Femur (tissue), 1 donor: ENCODE data around the gene SLC29A2.
"Not testable (repeated sequence)": the region's sequence is repeated elsewhere in the genome, so short reads cannot be mapped to it uniquely, and the experiment has no call there.

Experiments
- DNase-seq: peaks from one replicate; pipeline ENCODE4 v3.0.0-alpha.2; 2017

Gene SLC29A2

GRCh38 chr11:66371627-66372415 lies at the start of gene SLC29A2:
SLC29A2 (minus strand) TSS chr11:66371760; CDS start chr11:66371591, 169 bp downstream.
- peak; percentile 62 for DNase-seq

DNA sequence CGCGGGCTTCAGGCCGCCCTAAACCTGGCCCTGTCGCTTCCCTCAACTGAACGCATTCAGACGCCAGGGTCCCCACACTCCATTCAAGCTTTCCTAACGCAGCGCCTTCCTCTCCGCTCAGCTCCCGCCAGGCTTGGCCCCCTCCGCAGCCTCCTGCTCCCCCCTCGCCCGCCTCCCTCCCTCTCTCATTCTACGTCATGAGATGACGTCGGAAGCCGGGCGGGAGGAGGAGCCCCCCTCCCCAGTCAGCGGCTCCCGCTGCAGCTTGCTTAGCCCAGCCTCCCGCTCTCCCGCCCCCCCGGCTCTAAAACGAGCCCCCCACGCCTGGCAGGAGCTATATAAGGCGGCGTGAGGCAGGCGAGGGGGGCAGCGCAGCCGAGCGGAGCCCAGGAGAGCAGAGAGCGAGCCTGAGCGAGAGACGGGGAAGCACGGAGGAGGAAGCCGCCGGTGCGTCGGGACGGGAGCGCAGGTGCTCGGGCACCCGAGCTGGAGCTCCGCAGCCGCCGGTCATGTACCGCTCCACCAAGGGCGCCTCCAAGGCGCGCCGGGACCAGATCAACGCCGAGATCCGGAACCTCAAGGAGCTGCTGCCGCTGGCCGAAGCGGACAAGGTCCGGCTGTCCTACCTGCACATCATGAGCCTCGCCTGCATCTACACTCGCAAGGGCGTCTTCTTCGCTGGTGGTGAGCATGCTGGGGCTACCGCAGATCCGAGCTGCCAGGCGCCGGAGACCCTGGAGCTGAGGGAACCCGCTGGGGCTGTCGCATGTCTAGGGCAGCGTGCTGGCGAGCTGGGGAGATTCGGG lies 49.3 kb upstream of the SLC29A2 start, which contains the start of gene NPAS4:
Gene NPAS4 (plus strand): TSS at position 365 of the 806 bp plus-strand sequence. CDS start 145 bp downstream, at position 510.
- no peak for DNase-seq

- no peak for DNase-seq
Measured at GRCh38 chr11:66419825-66420224, 48.3 kb upstream of the SLC29A2 start.

GRCh38 chr11:66418986-66419308 lies 47.4 kb upstream of the SLC29A2 start:
- DNase-seq = no peak

- peak; percentile 76 for DNase-seq
Measured at GRCh38 chr11:66418168-66418985, 46.8 kb upstream of the SLC29A2 start.

- DNase-seq = no peak
Measured at GRCh38 chr11:66417000-66417399, 45.4 kb upstream of the SLC29A2 start.

GRCh38 chr11:66415423-66415822 lies 43.9 kb upstream of the SLC29A2 start:
- no peak for DNase-seq

GRCh38 chr11:66414120-66414934 lies 42.8 kb upstream of the SLC29A2 start:
- DNase-seq = no peak

- no peak for DNase-seq
Measured at GRCh38 chr11:66413167-66413566, 41.6 kb upstream of the SLC29A2 start.

DNA sequence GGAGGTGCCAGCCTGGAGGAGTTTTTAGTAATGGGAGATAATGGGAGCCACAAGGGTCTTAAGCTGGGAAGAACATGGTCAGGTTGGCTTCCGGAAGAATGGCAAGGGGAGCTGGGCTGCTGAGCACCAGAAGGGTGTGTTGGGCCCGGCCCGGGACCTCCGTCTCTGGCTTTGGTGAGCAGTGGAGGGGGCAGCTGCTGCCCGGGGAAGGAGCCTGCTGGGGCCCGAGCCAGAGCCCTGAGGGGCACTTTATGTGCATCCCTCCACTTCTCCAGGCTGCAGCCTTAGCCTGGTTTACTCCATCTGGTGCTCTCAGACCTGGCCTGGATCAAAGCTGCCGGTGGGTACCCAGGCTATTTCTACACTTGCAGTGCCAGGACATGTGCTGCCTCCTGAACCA lies 40.5 kb upstream of the SLC29A2 start:
- DNase-seq = no peak

GRCh38 chr11:66411323-66411722 lies 39.8 kb upstream of the SLC29A2 start:
- no peak for DNase-seq

- DNase-seq = no peak
Measured at GRCh38 chr11:66410191-66410590, 38.6 kb upstream of the SLC29A2 start.

GRCh38 chr11:66409226-66409625 lies 37.7 kb upstream of the SLC29A2 start:
- DNase-seq = no peak

- DNase-seq = peak; percentile 93
Measured at GRCh38 chr11:66408488-66409214, 37.1 kb upstream of the SLC29A2 start.

GRCh38 chr11:66407651-66408050 lies 36.1 kb upstream of the SLC29A2 start:
- DNase-seq = no peak

DNA sequence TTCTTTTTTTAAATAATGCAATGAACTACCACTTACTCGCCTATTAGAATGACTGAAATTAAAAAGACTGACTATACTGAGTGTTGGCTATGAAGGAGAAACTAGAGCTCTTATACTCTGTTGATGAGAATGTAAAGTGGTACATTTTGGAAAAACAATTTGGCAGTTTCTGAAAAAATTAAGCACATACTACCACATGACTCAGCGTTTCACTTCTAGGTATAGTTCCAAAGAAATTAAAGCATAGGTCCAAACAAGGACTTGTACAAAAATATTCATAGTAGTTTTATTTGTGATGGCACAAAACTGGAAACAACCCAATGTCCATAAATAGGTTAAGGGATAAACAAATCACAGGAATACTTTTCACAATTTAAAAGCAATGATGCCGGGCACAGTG lies 22.4 kb upstream of the SLC29A2 start:
- no peak for DNase-seq

DNA sequence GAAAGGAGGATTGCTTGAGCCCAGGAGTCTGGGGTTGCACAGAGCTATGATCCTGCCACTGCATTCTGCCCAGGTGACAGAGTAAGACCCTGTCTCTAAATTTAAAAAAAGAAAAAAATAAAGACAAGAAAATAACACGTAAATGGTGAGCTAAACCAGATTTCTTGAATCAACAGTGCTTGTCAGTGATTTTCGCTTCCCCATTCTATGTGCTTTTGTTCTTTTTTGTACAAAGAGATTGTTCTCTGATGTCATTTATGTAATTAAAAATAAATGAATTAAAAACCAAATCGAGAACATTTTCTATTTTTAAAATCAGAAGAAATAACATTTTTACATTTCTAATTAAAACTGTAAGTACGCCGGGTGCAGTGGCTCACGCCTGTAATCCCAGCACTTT lies 19.8 kb upstream of the SLC29A2 start:
- no peak for DNase-seq

DNA sequence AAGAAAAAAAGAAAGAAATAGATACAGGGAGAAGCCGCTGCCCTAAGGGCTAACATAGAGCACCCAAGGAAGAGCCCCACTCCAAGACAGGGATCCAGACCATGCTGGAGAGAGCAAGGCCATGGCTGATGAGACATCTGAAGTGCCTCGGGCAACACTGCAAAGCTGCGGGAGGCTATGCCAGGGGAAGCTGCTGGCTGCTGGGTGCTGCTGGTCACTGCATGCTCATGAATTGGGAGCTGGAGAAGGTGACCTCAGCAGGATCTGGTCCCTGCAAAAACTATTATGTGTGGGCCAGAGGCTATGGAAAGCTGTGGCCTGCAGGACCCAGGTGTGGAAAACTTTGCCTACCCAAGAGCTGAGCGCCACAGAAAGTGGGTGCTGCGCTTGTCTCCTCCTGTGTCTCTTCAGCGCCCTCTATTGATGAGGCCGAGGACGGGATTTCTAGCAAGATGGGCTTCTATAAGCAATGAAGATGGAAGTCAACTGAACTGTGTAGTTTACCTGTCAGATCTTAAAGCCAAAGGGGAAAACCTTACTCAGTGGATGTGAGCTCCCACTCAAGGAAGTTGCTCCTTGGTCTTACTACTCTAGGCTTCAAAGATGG lies 17.3 kb upstream of the SLC29A2 start:
- peak; percentile 52 for DNase-seq

- DNase-seq = peak; percentile 83
Measured at GRCh38 chr11:66386171-66387069, 14.9 kb upstream of the SLC29A2 start.

GRCh38 chr11:66384316-66384715 lies 12.8 kb upstream of the SLC29A2 start:
- not testable (repeated sequence) for DNase-seq
